ENCODE data around the gene ARVCF. TPM values are rescaled to one million over a fixed set of nuclear protein-coding genes. Genes with fewer than 3 reads are reported as not detected.

ARVCF gene
- total and polyA plus RNA-seq, 12 donors, result 22.2 to 58.9 (median 32.1) TPM

- 84 to 94% methylated on average over 6 of the region's 6 CpGs for WGBS, 2 donors
- no peaks in the 10 kb centered on the region for H3K9me3 ChIP-seq
- intact Hi-C loops (cut with DNase I), result no loop called here
- DNase-seq (peak in 1 of 2 donors; percentile 5), ATAC-seq (peak in 3 of 8 donors; percentile 6 to 17 (median 7))
- H3K4me3 ChIP-seq, result no peak overlapping the region
- peaks cover 0 to 95% (median 53%) of the 10 kb centered on the region in 9 donors for H3K36me3 ChIP-seq
- no peaks in the 10 kb centered on the region for H3K27me3 ChIP-seq
- H3K27ac ChIP-seq, result no peak overlapping the region
- H3K4me1 ChIP-seq, result peaks cover 0 to 16% (median 0%) of the 10 kb centered on the region in 9 donors
- TF ChIP-seq, protein P1, sequence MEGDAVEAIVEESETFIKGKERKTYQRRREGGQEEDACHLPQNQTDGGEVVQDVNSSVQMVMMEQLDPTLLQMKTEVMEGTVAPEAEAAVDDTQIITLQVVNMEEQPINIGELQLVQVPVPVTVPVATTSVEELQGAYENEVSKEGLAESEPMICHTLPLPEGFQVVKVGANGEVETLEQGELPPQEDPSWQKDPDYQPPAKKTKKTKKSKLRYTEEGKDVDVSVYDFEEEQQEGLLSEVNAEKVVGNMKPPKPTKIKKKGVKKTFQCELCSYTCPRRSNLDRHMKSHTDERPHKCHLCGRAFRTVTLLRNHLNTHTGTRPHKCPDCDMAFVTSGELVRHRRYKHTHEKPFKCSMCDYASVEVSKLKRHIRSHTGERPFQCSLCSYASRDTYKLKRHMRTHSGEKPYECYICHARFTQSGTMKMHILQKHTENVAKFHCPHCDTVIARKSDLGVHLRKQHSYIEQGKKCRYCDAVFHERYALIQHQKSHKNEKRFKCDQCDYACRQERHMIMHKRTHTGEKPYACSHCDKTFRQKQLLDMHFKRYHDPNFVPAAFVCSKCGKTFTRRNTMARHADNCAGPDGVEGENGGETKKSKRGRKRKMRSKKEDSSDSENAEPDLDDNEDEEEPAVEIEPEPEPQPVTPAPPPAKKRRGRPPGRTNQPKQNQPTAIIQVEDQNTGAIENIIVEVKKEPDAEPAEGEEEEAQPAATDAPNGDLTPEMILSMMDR (IDR thresholded peaks at IDR 0.05), result no peak
These were observed 37.9 kb upstream of the ARVCF start for GRCh38 chr22:20054485-20054884.

DNA sequence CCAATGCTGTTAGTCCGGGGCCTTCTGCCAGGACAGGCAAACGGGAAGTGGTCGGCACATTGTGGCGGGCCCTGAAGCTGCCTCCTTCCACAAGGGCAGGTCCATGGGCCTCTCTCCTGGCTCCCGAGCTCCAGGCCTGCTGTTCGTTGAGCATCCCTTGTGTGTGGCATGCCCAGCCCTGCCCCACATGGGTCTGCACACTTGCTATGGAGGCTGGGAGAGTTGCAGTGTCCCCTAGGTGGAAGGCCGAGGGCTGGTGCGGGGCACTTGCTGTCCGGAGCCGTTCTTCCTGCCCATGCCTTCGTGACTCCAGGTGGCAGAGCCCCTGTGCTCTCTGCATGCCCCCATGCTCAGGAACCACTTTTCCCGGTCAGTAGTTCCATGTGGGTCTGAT is 37.4 kb upstream of the ARVCF start:
- H3K9me3 ChIP-seq, result no peaks in the 10 kb centered on the region
- WGBS, 2 donors, result 79 to 87% methylated on average over 12 of the region's 12 CpGs
- intact Hi-C loops (cut with DNase I), result no loop called here
- TF ChIP-seq, protein P1 (IDR thresholded peaks at IDR 0.05), result no peak
- peaks cover 0 to 98% (median 58%) of the 10 kb centered on the region in 9 donors for H3K36me3 ChIP-seq
- DNase-seq (peak in 1 of 2 donors; percentile 12), ATAC-seq (peak in 3 of 8 donors; percentile 6 to 41 (median 12))
- peaks cover 0 to 16% (median 0%) of the 10 kb centered on the region in 9 donors for H3K4me1 ChIP-seq
- no peak overlapping the region for H3K4me3 ChIP-seq
- H3K27me3 ChIP-seq, result no peaks in the 10 kb centered on the region
- H3K27ac ChIP-seq, result no peak overlapping the region

- peaks cover 0 to under 1% (median 0%) of the 10 kb centered on the region in 11 donors for H3K9me3 ChIP-seq
- WGBS, 2 donors, result 84 to 88% methylated on average over 14 of the region's 14 CpGs
- no peak overlapping the region for H3K4me3 ChIP-seq
- H3K36me3 ChIP-seq, result peaks cover 0 to 98% (median 62%) of the 10 kb centered on the region in 9 donors
- peaks cover 0 to 16% (median 0%) of the 10 kb centered on the region in 9 donors for H3K4me1 ChIP-seq
- no peaks in the 10 kb centered on the region for H3K27me3 ChIP-seq
- ATAC-seq (peak in 2 of 8 donors; percentile 11 to 41), DNase-seq (peak in 1 of 2 donors; percentile 4)
- H3K27ac ChIP-seq, result no peak overlapping the region
- TF ChIP-seq, protein P1 (IDR thresholded peaks at IDR 0.05), result no peak
- intact Hi-C loops (cut with DNase I), result no loop called here
These were observed 36.9 kb upstream of the ARVCF start for GRCh38 chr22:20053407-20054033.

DNA sequence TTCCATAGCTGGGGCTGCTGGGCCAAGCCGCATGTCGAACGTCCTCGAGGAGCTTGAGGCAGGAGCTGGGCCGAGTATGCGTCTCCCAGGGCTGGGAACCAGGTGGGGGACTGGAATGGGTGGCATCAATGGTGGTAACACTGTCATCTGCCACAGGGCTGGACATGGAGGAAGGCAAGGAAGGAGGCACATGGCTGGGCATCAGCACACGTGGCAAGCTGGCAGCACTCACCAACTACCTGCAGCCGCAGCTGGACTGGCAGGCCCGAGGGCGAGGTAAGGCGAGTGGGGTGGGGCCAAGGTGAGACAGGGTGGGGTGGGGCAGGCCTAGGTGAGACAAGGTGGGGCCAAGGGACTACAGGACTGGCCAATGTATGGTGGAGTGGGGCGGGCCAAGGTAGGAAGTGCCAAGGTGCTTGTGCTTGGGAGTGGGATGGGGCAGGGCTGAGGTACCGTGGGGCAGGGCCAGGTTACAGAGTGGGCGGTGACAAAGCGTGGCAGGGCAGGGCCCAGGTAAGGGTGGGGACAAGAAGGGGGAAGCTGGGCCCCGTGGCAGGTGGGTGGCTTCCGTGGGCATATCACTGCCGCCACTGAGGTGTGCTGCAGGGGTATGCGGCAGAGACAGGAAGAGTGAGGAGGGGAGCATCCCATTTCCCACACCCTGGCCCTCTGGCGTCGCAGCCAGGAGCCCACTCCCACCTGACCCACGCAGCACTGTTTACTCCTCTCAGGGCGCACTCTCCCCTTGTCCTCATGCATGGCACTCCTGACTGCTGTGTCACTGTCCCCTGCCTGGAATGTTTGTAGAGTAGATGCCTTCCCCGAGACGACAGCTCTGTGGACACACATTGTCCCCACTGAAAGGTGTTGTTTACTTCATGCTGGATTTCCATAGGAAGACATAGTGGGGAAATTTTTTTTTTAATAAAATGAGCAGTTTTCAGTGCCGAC is 36.0 kb upstream of the ARVCF start:
- Histone ChIP-seq H3K4me1 (peaks cover 0 to 16% (median 0%) of the 10 kb centered on the region in 9 donors), H3K27me3 (no peaks in the 10 kb centered on the region), H3K36me3 (peaks cover 0 to 98% (median 61%) of the 10 kb centered on the region in 9 donors), H3K27ac (no peak overlapping the region), H3K4me3 (no peak overlapping the region), H3K9me3 (peaks cover 0 to 10% (median 0%) of the 10 kb centered on the region in 11 donors)
- 91 to 95% methylated on average over 26 of the region's 26 CpGs for WGBS, 2 donors
- intact Hi-C loops (cut with DNase I), result no loop called here
- DNase-seq (peak in 1 of 2 donors; percentile 5), ATAC-seq (peak in 3 of 8 donors; percentile 20 to 46 (median 32))
- TF ChIP-seq, protein P1 (IDR thresholded peaks at IDR 0.05), result no peak

Measured in heart right ventricle (tissue), 16 donors.